ENCODE results near the gene PLA2G4C. TPM values are rescaled to one million over a fixed set of nuclear protein-coding genes. Genes with fewer than 3 reads are reported as not detected.

The PLA2G4C gene
- total RNA-seq, 2 experiments from 2014 or later, result 4.2 to 6.8 TPM

- no peaks in the 10 kb centered on the region for H3K4me1 Mint-ChIP-seq (ENCODE audit: low read depth)
- no peak for TF ChIP-seq CTCF (IDR thresholded peaks at IDR 0.05)
- H3K27me3 Mint-ChIP-seq, result no peaks in the 10 kb centered on the region
- no peaks in the 10 kb centered on the region for H3K36me3 Mint-ChIP-seq (ENCODE audit: low read depth)
- no peak for ATAC-seq
- no peak overlapping the region for H3K27ac Mint-ChIP-seq
- H3K9me3 Mint-ChIP-seq, result no peaks in the 10 kb centered on the region
- intact Hi-C loops (cut with micrococcal nuclease), result no loop called here
- POLR2A ChIA-PET, result no interaction called here
- CTCF ChIA-PET, result no interaction called here
- H3K4me3 Mint-ChIP-seq, result no peak overlapping the region
- no peak for DNase-seq
These were observed 59.1 kb downstream of the PLA2G4C start for GRCh38 chr19:48051335-48052033.

GRCh38 chr19:48044561-48044960 is 66.1 kb downstream of the PLA2G4C start:
- H3K4me3 Mint-ChIP-seq, result no peak overlapping the region
- H3K36me3 Mint-ChIP-seq (ENCODE audit: low read depth), result no peaks in the 10 kb centered on the region
- peaks cover 23% of the 10 kb centered on the region for H3K27me3 Mint-ChIP-seq
- peaks cover 2% of the 10 kb centered on the region for H3K9me3 Mint-ChIP-seq
- H3K4me1 Mint-ChIP-seq (ENCODE audit: low read depth), result no peaks in the 10 kb centered on the region
- intact Hi-C loops (cut with micrococcal nuclease), result no loop called here
- DNase-seq (no peak), ATAC-seq (no peak)
- TF ChIP-seq CTCF (IDR thresholded peaks at IDR 0.05), result no peak
- H3K27ac Mint-ChIP-seq, result no peak overlapping the region
- ChIA-PET POLR2A (no interaction called here), CTCF (no interaction called here)

- Mint-ChIP-seq H3K27ac (no peak within 1 kb of the TSS), H3K9me3 (peaks cover 2% of the 10 kb centered on the region), H3K27me3 (peaks cover 27% of the 10 kb centered on the region), H3K4me3 (no peak within 1 kb of the TSS), H3K4me1 (ENCODE audit: low read depth) (no peaks in the 10 kb centered on the region), H3K36me3 (ENCODE audit: low read depth) (no peaks in the 10 kb centered on the region)
- no peak for ATAC-seq
- ChIA-PET CTCF (no interaction called here), POLR2A (no interaction called here)
- intact Hi-C loops (cut with micrococcal nuclease), result no loop called here
- no peak for DNase-seq
- TF ChIP-seq CTCF (IDR thresholded peaks at IDR 0.05), result no peak
These were observed 66.8 kb downstream of the PLA2G4C start, which contains the start of gene CABP5 for GRCh38 chr19:48043675-48044258. Gene CABP5, minus strand, starts transcription at chr19:48044079. Its CDS starts 157 bp downstream, at chr19:48043922.

GRCh38 chr19:48041877-48042580 is 68.6 kb downstream of the PLA2G4C start:
- Mint-ChIP-seq H3K4me1 (ENCODE audit: low read depth) (no peaks in the 10 kb centered on the region), H3K27ac (no peak overlapping the region), H3K27me3 (peaks cover 28% of the 10 kb centered on the region), H3K9me3 (peaks cover 2% of the 10 kb centered on the region), H3K4me3 (no peak overlapping the region), H3K36me3 (ENCODE audit: low read depth) (no peaks in the 10 kb centered on the region)
- ChIA-PET CTCF (no interaction called here), POLR2A (no interaction called here)
- ATAC-seq (no peak), DNase-seq (no peak)
- intact Hi-C loops (cut with micrococcal nuclease), result no loop called here
- TF ChIP-seq CTCF (IDR thresholded peaks at IDR 0.05), result no peak

- ChIA-PET POLR2A (no interaction called here), CTCF (interaction anchor here (1.0 kb wide), 1 partner anchor 10 kb away, joined by 4 read pairs; no protein-coding TSS in a partner anchor)
- no peak for ATAC-seq
- intact Hi-C loops (cut with micrococcal nuclease), result no loop called here
- H3K4me1 Mint-ChIP-seq (ENCODE audit: low read depth), result no peaks in the 10 kb centered on the region
- TF ChIP-seq CTCF (IDR thresholded peaks at IDR 0.05), result no peak
- H3K36me3 Mint-ChIP-seq (ENCODE audit: low read depth), result peaks cover 2% of the 10 kb centered on the region
- no peak overlapping the region for H3K27ac Mint-ChIP-seq
- peaks cover 7% of the 10 kb centered on the region for H3K9me3 Mint-ChIP-seq
- no peak for DNase-seq
- peaks cover 25% of the 10 kb centered on the region for H3K27me3 Mint-ChIP-seq
- H3K4me3 Mint-ChIP-seq, result no peak overlapping the region
These were observed 73.9 kb downstream of the PLA2G4C start for GRCh38 chr19:48036765-48037164.

All from activated CD8-positive, alpha-beta T cell treated with anti-CD3 and anti-CD28 coated beads for 36 hours (primary cell).